ENCODE data around the gene DSCAML1.

DNA sequence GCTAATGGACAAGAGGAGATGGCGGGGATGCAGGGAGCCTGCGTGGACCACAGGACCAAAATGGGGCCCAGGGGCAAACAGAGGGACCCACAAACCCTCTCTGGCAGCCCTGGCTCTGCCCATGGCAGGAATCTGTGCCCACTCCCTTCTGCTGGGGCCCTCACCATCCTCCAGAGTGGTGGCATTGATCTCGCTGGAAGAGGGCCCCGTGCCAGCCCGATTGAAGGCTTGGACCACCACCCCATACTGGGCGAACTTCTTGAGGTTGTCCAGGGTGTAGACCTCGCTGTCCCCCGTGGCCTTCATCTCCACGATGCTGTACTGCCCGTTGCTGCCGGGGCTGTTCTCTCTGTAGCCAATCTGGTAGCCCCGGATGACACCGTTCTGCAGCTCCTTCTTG is 332.2 kb downstream of the DSCAML1 start:
- TF ChIP-seq EZH2 (IDR thresholded peaks at IDR 0.05; ENCODE audit: insufficient read depth, poor library complexity, severe bottlenecking) (no peak), EZH2phosphoT487 (IDR thresholded peaks at IDR 0.05; ENCODE audit: insufficient read depth, low read depth) (no peak)
